H1 (cell line): ENCODE results near the gene CNIH3. TPM values are rescaled to one million over a fixed set of nuclear protein-coding genes. Genes with fewer than 3 reads are reported as not detected.

ENCODE experiments used
- CTCF ChIA-PET: fragments of 300-600 bp; sonication (Branson Sonifier 250); formaldehyde crosslinking; loops from one replicate; lab custom pipeline; 2021; ENCODE audit not compliant: partially characterized antibody; lab: Charles Lee
- POLR2A ChIA-PET: fragments of 300-600 bp; sonication (Branson Sonifier 250); formaldehyde crosslinking; loops from one replicate; lab custom pipeline; 2021; ENCODE audit warnings: inconsistent platforms; ENCODE audit not compliant: partially characterized antibody; lab: Charles Lee
- DNase-seq, 2 experiments: peaks; one replicate each; pipeline versions ENCODE4 v3.0.0 to v3.0.0-alpha.2; 2010 to 2022; ENCODE audit warnings: low spot score in 2 of 2, low read depth in 1 of 2, mixed read lengths in 1 of 2
- FAIRE-seq: peaks from 2 replicates; lab custom pipeline; 2011; peaks lifted over from hg19 to GRCh38; lab: Jason Lieb, UNC
- H2AFZ ChIP-seq: 2 replicates; pipeline ENCODE4 v1.8.1; 2012; ENCODE audit warnings: low read length, inconsistent platforms
- H2AK5ac ChIP-seq: 2 replicates; pipeline ENCODE4 v1.6.1; 2013; ENCODE audit warnings: low read depth, low read length
- H2BK120ac ChIP-seq: replicated peaks from 2 replicates; pipeline ENCODE3; 2013; ENCODE audit warnings: low read depth, low read length, inconsistent platforms
- H2BK12ac ChIP-seq: 2 replicates; pipeline ENCODE4 v1.6.1; 2013; ENCODE audit warnings: low read depth, low read length
- H2BK15ac ChIP-seq: 2 replicates; pipeline ENCODE4 v1.6.1; 2013; ENCODE audit warnings: low read length
- H2BK20ac ChIP-seq: 2 replicates; pipeline ENCODE4 v1.6.1; 2013; ENCODE audit warnings: low read length
- H2BK5ac ChIP-seq: 2 replicates; pipeline ENCODE4 v1.6.1; 2013; ENCODE audit warnings: low read depth, low read length
- H3K14ac ChIP-seq: 2 replicates; pipeline ENCODE4 v1.6.1; 2013; ENCODE audit warnings: inconsistent platforms; ENCODE audit not compliant: insufficient read length
- H3K18ac ChIP-seq: 2 replicates; pipeline ENCODE4 v1.6.1; 2013; ENCODE audit warnings: low read length; ENCODE audit errors: extremely low read depth
- H3K23ac ChIP-seq: 2 replicates; pipeline ENCODE4 v1.6.1; 2013; ENCODE audit warnings: inconsistent platforms; ENCODE audit not compliant: insufficient read length
- H3K23me2 ChIP-seq: 2 replicates; pipeline ENCODE4 v1.6.1; 2013; ENCODE audit warnings: low read depth, low read length
- H3K27ac ChIP-seq: 2 replicates; pipeline ENCODE4 v1.6.1; 2011; ENCODE audit warnings: low read depth, low read length, inconsistent platforms
- H3K27me3 ChIP-seq, 4 experiments: replicated peaks in 1 of 4; 1 replicate in 1 of 4; 2 replicates in 3 of 4; pipeline versions ENCODE4 v1.6.1 to v1.8.1; 2011 to 2013; ENCODE audit warnings: low read length in 3 of 4, mild to moderate bottlenecking in 3 of 4, inconsistent platforms in 2 of 4, mixed read lengths in 2 of 4, moderate library complexity in 1 of 4; ENCODE audit not compliant: control insufficient read depth in 3 of 4, insufficient read depth in 3 of 4; ENCODE audit errors: extremely low read depth in 1 of 4
- H3K36me3 ChIP-seq, 4 experiments: 2 replicates each; pipeline versions ENCODE4 v1.6.1 to v1.8.1; 2011 to 2013; ENCODE audit warnings: mild to moderate bottlenecking in 4 of 4, low read length in 3 of 4, moderate library complexity in 2 of 4, control low read depth in 1 of 4, inconsistent platforms in 1 of 4; ENCODE audit not compliant: insufficient read depth in 4 of 4, control insufficient read depth in 2 of 4
- H3K4ac ChIP-seq: replicated peaks from 2 replicates; pipeline ENCODE3; 2013; ENCODE audit warnings: low read length, low read depth, mixed read lengths, inconsistent platforms; ENCODE audit not compliant: insufficient read length
- H3K4me1 ChIP-seq, 4 experiments: replicated peaks in 1 of 4; 1 replicate in 1 of 4; 2 replicates in 3 of 4; pipeline versions ENCODE4 v1.6.1 to v1.8.1; 2011 to 2013; ENCODE audit warnings: low read length in 3 of 4, inconsistent platforms in 2 of 4, mixed read lengths in 1 of 4; ENCODE audit not compliant: insufficient read depth in 4 of 4, control insufficient read depth in 3 of 4
- H3K4me2 ChIP-seq, 2 experiments: 2 replicates each; pipeline versions ENCODE4 v1.6.1 to v1.8.1; 2011 to 2013; ENCODE audit warnings: low read depth in 2 of 2, low read length in 2 of 2, control low read depth in 1 of 2, inconsistent platforms in 1 of 2, mild to moderate bottlenecking in 1 of 2; ENCODE audit not compliant: insufficient read depth in 1 of 2
- H3K4me3 ChIP-seq, 4 experiments: fragments of 200-600, 300-600 bp in 1 of 4; sonication (generic), shearing (Covaris generic), sonication (Bioruptor Twin) in 1 of 4; 2 replicates each; pipeline versions ENCODE4 v1.5.1 to v1.8.1; 2011 to 2016; ENCODE audit warnings: low read length in 4 of 4, low read depth in 3 of 4, control low read depth in 2 of 4, inconsistent platforms in 2 of 4, mild to moderate bottlenecking in 2 of 4, mixed read lengths in 1 of 4, moderate library complexity in 1 of 4; ENCODE audit not compliant: insufficient read depth in 2 of 4; ENCODE audit errors: extremely low read depth in 1 of 4
- H3K56ac ChIP-seq: replicated peaks from 2 replicates; pipeline ENCODE3; 2013; ENCODE audit warnings: low read depth, mild to moderate bottlenecking, mixed read lengths, low read length, inconsistent platforms; ENCODE audit not compliant: insufficient read length
- H3K79me1 ChIP-seq: 2 replicates; pipeline ENCODE4 v1.6.1; 2013; ENCODE audit warnings: low read depth, low read length, control low read depth
- H3K79me2 ChIP-seq, 2 experiments: 2 replicates each; pipeline versions ENCODE4 v1.6.1 to v1.8.1; 2012 to 2013; ENCODE audit warnings: low read length in 2 of 2, mild to moderate bottlenecking in 2 of 2, inconsistent platforms in 1 of 2; ENCODE audit not compliant: insufficient read depth in 2 of 2, control insufficient read depth in 1 of 2
- H3K9ac ChIP-seq, 4 experiments: replicated peaks in 1 of 4; 1 replicate in 1 of 4; 2 replicates in 3 of 4; pipeline versions ENCODE4 v1.6.1 to v1.8.1; 2011 to 2013; ENCODE audit warnings: low read depth in 3 of 4, low read length in 3 of 4, control low read depth in 2 of 4, mild to moderate bottlenecking in 2 of 4, moderate library complexity in 2 of 4, inconsistent platforms in 1 of 4; ENCODE audit errors: extremely low read depth in 1 of 4
- H3K9me3 ChIP-seq, 2 experiments: 2 replicates each; pipeline versions ENCODE4 v1.6.1 to v1.8.1; 2012 to 2013; ENCODE audit warnings: mild to moderate bottlenecking in 2 of 2, moderate library complexity in 2 of 2, control low read depth in 1 of 2, inconsistent platforms in 1 of 2, low read depth in 1 of 2, low read length in 1 of 2, mixed read lengths in 1 of 2; ENCODE audit not compliant: insufficient read depth in 2 of 2
- H4K20me1 ChIP-seq, 2 experiments: replicated peaks in 1 of 2; 2 replicates each; pipeline versions ENCODE3 to v1.8.1; 2011 to 2013; ENCODE audit warnings: inconsistent platforms in 2 of 2, low read length in 2 of 2, mild to moderate bottlenecking in 1 of 2; ENCODE audit not compliant: insufficient read depth in 2 of 2, control insufficient read depth in 1 of 2
- H4K5ac ChIP-seq: 2 replicates; pipeline ENCODE4 v1.6.1; 2013; ENCODE audit warnings: low read length, low read depth, mixed read lengths, inconsistent platforms; ENCODE audit not compliant: insufficient read length
- H4K8ac ChIP-seq: 2 replicates; pipeline ENCODE4 v1.8.0; 2013; ENCODE audit warnings: mild to moderate bottlenecking, moderate library complexity, low read length, inconsistent platforms; ENCODE audit not compliant: insufficient read depth; ENCODE audit errors: extremely low read depth
- H4K91ac ChIP-seq: replicated peaks from 2 replicates; pipeline ENCODE3; 2013; ENCODE audit warnings: low read length, mixed read lengths, inconsistent platforms; ENCODE audit not compliant: insufficient read length
- BCL11A ChIP-seq, 2 experiments: IDR thresholded peaks; one replicate each; pipeline ENCODE4 v1.6.1; 2011; ENCODE audit warnings: low read depth in 2 of 2, low read length in 2 of 2, mild to moderate bottlenecking in 2 of 2
- EGR1 ChIP-seq: IDR thresholded peaks from 2 replicates; pipeline ENCODE4 v1.6.1; 2011; ENCODE audit warnings: low read depth, low read length, borderline replicate concordance
- JUND ChIP-seq: IDR thresholded peaks from 2 replicates; pipeline ENCODE4 v1.6.1; 2011; ENCODE audit warnings: mild to moderate bottlenecking, improper control_type of control experiment, low read length
- POU5F1 ChIP-seq: IDR thresholded peaks from 2 replicates; pipeline ENCODE4 v1.6.1; 2011; ENCODE audit warnings: low read depth, mild to moderate bottlenecking, low read length, moderate library complexity
- RNF2 ChIP-seq: fragments of 200-900, 300-1000 bp; sonication (generic); IDR thresholded peaks from 2 replicates; pipeline ENCODE4 v1.7.1; 2016; ENCODE audit warnings: borderline replicate concordance, low read depth, mild to moderate bottlenecking, antibody characterized with exemption, low read length; ENCODE audit not compliant: poor library complexity, severe bottlenecking; ENCODE audit errors: missing control alignments
- TAF7 ChIP-seq: optimal IDR thresholded peaks from 2 replicates; pipeline ENCODE3; 2011; ENCODE audit warnings: low read depth, mild to moderate bottlenecking, inconsistent platforms, low read length, moderate library complexity, borderline replicate concordance
- WGBS, 2 experiments: shearing (Covaris generic) in 1 of 2; methylation state at CpG; one replicate each; pipeline versions ENCODE4 v1.1.6 to v1.1.7; 2013 to 2015; ENCODE audit warnings: low lambda C conversion rate in 2 of 2, mixed read lengths in 2 of 2, inconsistent platforms in 1 of 2, low coverage in 1 of 2, missing lambda C conversion rate in 1 of 2; ENCODE audit not compliant: insufficient replicate concordance in 2 of 2, insufficient coverage in 1 of 2, insufficient read length in 1 of 2; ENCODE audit errors: extremely low coverage in 1 of 2, missing lambda C conversion rate in 1 of 2; 5-methylcytosine and 5-hydroxymethylcytosine counted together
- polyA plus RNA-seq, 7 experiments: library from polyadenylated mRNA; depleted of rRNA in 3 of 7; stranded (reverse) in 5 of 7; unstranded in 2 of 7; fragments of >200 nt in 5 of 7; fragments of 200-250 nt in 2 of 7; gene quantifications; 1 replicate in 5 of 7; 2 replicates in 1 of 7; 4 replicates in 1 of 7; pipeline versions ENCODE4 v1.2.1 to v1.2.3, GENCODE V29; 2011 to 2013; ENCODE audit warnings: missing spikeins in 2 of 7, mixed read lengths in 2 of 7
- total RNA-seq: library from RNA; stranded (reverse); fragmentation: NEBNext Ultra II Directional; extraction: Animal tissue kit (Norgen Biotek cat#: 25700); gene quantifications from 2 replicates; pipeline ENCODE4 v1.2.1, GENCODE V29; 2021
- TF ChIP-seq, protein P1 (sequence below): IDR thresholded peaks from 2 replicates; pipeline ENCODE4 v1.6.1; 2012; ENCODE audit warnings: inconsistent platforms

Gene CNIH3
- total and polyA plus RNA-seq, 2 of the 8 experiments (the other 6 are each of a cell fraction or from before 2014, with no cell fraction given) = 3.7 to 5.6 TPM

DNA sequence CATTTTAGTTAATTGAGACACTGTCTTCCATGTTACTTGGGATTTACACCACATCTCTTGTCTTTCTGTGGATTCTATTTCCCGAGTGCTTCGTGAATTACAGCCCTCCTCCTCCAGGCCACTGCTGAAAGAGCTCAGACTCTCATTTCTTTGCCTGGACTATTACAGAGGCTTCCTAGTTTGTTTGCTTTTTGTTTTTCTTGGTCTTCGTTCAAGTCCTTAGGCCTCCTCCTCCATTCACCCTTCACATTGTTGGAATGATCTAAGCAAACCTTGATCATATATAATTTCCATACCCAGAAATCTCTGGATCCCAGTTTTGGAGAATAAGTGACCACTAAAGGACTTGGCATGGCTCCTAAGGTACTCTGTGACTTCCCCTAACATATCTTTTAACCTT, 94.1 kb downstream of the CNIH3 start:
- no peak overlapping the region for H3K14ac ChIP-seq
- no peaks in the 10 kb centered on the region for H4K20me1 ChIP-seq
- H3K23me2 ChIP-seq = no peaks in the 10 kb centered on the region
- no peaks in the 10 kb centered on the region for H3K79me2 ChIP-seq
- DNase-seq (no peak), FAIRE-seq (no peak)
- H3K4me1 ChIP-seq = no peaks in the 10 kb centered on the region
- H3K4me3 ChIP-seq = no peak overlapping the region
- H2AFZ ChIP-seq = no peak overlapping the region
- H2BK5ac ChIP-seq = no peak overlapping the region
- no peak overlapping the region for H4K5ac ChIP-seq
- no peak overlapping the region for H2BK120ac ChIP-seq
- H3K4ac ChIP-seq = no peak overlapping the region
- WGBS, 2 experiments = 82% methylated on average over 3 of the region's 3 CpGs; no CpG with 5 or more reads in 1 of the 2 experiments
- no peaks in the 10 kb centered on the region for H3K9me3 ChIP-seq
- no peaks in the 10 kb centered on the region for H3K36me3 ChIP-seq
- no peak overlapping the region for H2BK12ac ChIP-seq
- no peak overlapping the region for H3K9ac ChIP-seq
- no peak overlapping the region for H4K91ac ChIP-seq
- no peak overlapping the region for H3K56ac ChIP-seq
- H3K18ac ChIP-seq = no peak overlapping the region
- no peak overlapping the region for H2BK20ac ChIP-seq
- H3K79me1 ChIP-seq = no peaks in the 10 kb centered on the region
- H3K27me3 ChIP-seq = no peaks in the 10 kb centered on the region
- ChIA-PET CTCF (interaction anchor here (0.7 to 1.3 kb wide), 2 partner anchors 9 to 96 kb away, joined by 3 to 4 read pairs; no protein-coding TSS in a partner anchor), POLR2A (no interaction called here)
- no peak overlapping the region for H2AK5ac ChIP-seq
- H3K23ac ChIP-seq = no peak overlapping the region
- no peak overlapping the region for H3K27ac ChIP-seq
- H4K8ac ChIP-seq = no peak overlapping the region
- no peak overlapping the region for H3K4me2 ChIP-seq
- H2BK15ac ChIP-seq = no peak overlapping the region
- TF ChIP-seq, protein P1, sequence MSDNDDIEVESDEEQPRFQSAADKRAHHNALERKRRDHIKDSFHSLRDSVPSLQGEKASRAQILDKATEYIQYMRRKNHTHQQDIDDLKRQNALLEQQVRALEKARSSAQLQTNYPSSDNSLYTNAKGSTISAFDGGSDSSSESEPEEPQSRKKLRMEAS = no peak
- TF ChIP-seq RNF2 (no peak), EGR1 (no peak), TAF7 (no peak), JUND (no peak), POU5F1 (no peak), BCL11A (IDR thresholded peaks at IDR 0.05; ENCODE audit: low read depth in 2 of 2, low read length in 2 of 2) (no peak)
